HG03064 (cell line): ENCODE results near the gene PBLD.

Experiments
- ATAC-seq: cut with Tn5 transposase; IDR thresholded peaks from one replicate; pipeline ENCODE4 v1.9.1; 2021; ENCODE audit warnings: low read depth; ENCODE audit not compliant: unreplicated experiment

Gene PBLD

DNA sequence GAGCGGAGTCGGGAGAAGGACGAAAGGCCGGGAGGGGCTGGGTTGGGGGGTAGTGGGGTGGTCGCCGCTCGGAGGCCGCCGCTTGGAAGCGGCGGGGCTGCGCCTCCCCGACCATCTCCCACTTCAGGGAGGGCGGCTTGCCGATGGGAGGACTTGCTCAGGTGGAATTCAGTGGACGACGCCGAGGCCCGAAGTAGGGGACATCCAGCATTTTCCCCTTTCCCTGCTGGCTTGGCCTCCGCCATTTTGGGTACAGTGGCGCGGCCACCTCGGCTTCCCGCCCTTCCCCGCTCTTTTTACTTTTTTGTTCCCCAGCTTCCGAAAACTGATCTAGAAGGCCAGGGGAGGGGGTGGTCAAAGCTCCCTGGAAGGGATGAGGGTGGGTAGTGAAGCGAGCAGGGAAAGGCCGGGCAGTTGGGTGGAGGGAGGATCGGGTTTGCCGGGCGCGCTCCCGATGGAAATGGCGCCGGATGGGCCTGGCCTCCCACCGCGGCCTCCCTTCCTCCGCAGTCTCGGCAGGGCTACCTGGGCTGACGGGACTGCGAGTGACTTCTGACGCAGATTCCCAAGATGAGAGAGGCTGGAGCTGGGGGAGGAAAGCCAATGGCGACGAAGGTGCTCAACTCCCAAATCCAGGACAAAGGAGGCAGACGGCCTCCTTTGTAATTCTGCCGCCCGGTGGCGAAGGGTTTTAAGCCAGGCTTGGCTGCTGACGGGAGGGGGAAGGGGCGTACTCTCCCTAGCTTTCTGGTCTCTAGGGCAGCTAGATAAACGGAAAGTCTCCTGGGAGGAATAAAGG lies at the start of gene PBLD:
PBLD (minus strand) TSS at position 670 of the 799 bp plus-strand sequence. CDS start 26,084 bp downstream, outside the sequence.
- peak; percentile 18 for ATAC-seq

DNA sequence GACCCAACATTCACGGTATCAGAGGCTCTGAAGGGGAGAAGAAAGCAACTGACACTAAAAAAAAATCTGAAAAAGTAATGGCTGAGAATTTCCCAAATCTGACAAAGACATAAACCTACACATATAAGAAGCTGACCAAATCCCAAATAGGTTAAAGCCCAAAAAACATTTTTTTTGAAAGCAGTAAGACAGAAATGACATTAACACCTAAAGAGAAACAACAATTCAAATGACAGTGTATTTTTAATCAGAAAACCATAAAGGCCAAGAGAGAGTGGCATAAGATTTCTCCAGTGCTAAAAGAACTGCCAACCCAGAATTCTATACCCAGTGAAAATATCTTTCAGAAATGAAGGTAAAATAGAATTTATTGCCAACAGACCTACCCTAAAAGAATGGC lies 38.9 kb upstream of the PBLD start:
- no peak for ATAC-seq

DNA sequence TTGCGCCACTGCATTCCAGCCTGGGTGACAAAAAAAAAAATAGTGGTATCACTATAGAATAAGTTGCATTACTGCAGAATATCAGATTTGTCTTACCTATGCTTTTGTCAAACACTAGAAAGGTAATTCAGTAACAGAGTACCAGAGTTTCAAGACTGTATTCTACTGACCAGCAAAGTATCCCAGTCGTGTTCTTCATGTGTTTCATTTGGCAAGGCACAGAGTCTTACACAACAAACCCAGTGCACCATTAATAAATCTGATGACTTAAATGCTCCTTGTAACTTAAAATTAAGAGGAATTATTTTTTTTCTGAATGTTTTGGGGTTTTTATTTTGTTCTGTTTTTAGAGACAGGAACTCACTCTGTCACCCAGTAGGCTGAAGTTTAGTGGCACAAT lies 34.4 kb upstream of the PBLD start:
- ATAC-seq, result no peak

DNA sequence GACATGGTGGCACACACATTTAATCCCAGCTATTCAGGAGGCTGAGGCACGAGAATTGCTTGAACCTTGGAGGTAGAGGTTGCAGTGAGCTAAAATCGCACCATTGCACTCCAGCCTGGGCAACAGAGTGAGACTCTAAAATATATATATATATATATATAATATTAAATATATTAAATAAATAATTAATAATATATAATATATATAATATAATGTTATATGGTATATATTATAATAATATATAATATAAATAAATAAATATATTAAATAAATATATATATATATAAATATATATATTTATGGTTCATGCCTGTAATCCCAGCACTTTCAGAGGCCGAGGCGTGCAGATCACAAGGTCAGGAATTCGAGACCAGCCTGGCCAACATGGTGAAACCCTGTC lies 33.9 kb upstream of the PBLD start:
- ATAC-seq, result no peak

DNA sequence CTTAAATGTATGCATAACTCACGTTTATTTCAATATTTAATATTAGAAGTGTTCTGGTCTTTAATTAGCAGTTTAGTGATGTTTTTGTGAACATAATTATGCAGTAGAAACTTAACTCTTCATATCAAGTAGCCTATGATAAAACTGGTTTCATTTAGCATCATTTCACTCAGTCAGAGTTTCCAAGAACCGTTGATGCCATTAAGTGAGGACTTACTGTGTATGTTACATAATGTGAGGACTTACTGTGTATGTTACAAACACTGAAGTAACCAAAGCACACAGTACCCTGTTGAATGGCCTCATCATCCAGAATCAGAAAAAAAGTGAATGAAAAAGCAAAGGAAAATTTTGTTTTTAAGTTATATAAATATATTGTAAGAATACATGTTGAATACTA lies 32.9 kb upstream of the PBLD start:
- ATAC-seq, result no peak

DNA sequence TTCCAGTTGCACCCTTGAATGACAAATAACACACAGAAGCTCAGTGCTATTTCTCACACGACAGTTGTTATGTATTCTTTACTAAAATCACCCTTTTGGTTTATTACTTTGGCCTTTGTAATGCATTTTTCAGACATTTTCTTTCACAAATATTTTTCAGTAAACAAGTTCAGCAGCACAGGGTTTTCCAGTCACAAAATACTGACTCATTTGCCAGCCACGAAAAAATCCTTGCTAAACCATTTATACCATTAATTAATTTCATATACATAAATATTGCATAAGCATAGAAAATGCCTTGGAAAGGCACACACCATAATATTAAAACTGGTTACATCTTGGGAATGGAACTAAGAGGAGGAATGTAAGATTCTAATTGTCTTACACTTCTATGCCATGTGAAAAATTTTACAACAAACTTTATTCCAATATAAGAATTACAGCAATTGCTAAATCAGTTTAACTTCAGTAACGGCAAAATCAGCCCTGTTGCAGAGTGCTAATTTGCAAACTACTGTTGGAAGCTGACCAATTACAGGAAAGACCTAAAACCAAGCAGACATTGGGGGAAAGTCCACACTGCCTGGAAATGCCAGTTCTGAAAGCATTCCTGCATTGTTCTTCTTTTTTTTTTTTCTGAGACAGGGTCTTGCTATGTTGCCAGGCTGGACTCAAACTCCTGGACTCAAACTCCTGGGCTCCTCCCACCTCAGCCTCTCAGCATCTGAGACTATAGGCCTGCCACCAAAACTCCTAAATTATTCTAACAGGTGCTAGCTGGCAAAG lies 31.6 kb upstream of the PBLD start:
- ATAC-seq, result no peak

DNA sequence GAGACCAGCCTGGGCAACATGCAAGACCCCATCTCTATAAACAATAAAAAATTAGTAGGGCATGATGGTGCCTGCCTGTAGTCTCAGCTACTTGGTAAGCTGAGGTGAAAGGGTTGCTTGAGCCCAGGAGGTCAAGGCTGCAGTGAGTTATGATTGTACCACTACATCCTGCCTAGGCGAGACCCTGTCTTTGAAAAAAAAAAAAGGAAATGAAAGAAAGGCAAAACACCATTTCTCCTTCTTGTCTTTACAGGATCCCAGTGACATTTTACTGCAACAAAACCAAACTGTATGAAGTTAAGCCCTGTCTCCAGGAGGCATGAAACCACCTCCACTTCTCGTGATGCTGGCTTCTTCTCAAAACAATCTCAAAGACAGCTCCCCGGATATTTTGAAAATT lies 29.9 kb upstream of the PBLD start:
- ATAC-seq, result no peak

DNA sequence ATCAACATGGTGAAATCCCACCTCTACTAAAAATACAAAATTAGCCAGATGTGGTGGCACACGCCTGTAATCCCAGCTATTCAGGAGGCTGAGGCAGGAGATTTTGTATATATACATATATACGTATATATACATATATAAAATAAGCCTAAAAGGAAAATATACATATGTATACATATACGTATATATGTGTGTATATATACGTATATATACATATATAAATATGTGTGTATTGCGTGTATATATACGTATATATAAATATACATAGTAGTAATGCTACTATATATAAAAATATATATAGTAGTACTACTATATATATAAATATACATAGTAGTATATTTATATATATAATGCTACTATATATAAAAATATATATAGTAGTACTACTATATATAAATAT lies 26.5 kb upstream of the PBLD start:
- ATAC-seq, result no peak

DNA sequence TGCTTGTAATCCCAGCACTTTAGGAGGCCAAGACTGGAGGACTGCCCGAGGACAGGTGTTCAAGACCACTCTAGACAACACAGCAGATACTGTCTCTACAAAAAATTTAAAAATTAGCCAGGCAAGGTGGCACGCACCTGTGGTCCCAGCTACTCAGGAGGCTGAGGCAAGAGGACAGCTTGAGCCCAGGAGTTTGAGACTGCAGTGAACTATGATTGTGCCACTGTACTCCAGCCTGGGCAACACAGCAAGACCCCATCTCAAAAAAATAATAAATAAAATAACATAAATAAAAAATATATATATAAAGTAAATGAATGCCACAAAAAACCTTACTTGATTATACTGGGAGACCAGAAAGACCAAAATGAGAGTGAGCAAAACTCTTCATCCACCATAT lies 20.8 kb upstream of the PBLD start:
- no peak for ATAC-seq

DNA sequence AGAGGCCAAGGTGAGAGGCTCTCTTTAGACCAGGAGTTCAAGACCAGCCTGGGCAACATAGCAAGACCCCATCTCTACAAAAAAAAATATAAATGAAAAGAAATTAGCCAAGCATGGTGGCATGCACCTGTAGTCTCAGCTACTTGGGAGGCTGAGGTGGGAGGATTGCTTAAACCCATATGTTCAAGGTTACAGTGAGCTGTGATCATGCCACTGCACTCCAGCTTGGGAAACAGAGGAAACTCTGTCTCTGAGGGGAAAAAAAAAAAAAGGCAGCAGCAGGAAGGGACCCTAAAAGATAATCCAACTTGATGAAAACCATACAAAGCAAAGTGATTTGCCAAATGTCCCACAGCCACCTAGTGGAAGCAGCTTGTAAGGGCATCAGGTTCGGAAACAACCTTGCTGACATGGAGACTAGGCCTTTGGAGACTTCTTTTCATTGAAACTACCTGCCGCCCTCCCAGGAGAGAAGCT lies 15.6 kb upstream of the PBLD start:
- no peak for ATAC-seq

DNA sequence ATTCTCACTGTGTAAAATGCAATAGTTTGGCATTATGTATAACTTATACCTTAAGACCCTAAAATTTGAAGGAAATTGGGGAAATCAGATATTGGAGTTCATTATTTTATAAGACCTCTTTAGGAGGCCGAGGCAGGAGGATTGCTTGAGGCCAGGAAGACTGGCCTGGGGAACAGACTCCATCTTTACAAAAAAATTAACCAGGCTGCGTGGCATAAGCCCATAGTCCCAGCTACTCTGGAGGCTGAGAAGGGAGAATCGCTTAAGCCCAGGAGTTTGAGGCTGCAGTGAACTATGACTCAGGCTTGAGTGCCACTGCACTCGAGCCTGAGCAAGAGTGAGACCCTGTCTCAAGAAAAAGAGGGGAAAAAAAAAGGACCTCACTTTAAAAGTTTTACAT lies 14.0 kb upstream of the PBLD start:
- no peak for ATAC-seq

DNA sequence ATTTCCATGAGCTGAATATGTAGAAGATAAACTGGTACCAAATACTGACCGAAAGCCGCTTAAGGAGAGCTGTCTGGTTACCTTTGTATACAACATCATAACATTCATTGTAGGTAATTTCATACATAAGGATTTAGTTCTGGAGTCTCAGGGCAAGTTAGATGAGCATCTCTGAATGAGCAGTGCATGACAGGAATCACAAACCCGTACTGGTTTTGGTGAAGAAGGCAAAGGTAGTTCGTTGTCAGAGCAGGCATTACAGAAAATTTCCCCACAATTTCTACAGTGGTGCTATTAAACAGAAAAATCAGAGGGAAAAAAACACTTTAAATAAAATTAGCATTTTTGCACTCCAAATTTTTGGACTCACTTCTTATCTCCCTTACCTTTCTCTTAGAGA lies 12.9 kb upstream of the PBLD start:
- no peak for ATAC-seq

DNA sequence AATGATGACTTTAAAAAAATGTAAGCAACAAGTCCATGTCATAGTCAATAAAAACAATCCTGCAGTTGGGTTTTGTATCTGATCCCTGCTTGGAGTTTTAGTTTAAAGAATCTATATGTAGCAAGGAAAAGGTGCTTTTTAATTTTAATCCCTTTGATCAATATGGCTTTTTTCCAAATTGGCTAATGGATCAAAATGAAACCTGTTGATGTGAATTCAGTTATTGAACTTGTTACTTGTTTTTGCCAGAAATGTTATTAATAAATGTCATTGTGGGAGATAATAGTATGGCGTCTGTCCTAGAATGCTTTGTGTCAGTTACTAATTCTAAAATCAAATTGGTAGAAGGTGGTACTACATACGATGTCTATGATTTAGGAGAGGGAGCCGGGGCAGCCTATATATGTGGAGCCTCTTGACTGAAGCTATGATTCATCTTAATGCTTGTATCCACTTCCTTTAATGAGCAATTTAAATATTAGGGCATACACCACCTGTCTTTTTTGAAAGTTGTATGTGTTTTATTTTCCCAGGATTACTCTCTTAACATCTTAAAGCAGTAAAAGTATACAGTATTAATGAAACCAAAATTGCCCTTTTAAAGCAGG lies 10.3 kb upstream of the PBLD start:
- ATAC-seq, result no peak

DNA sequence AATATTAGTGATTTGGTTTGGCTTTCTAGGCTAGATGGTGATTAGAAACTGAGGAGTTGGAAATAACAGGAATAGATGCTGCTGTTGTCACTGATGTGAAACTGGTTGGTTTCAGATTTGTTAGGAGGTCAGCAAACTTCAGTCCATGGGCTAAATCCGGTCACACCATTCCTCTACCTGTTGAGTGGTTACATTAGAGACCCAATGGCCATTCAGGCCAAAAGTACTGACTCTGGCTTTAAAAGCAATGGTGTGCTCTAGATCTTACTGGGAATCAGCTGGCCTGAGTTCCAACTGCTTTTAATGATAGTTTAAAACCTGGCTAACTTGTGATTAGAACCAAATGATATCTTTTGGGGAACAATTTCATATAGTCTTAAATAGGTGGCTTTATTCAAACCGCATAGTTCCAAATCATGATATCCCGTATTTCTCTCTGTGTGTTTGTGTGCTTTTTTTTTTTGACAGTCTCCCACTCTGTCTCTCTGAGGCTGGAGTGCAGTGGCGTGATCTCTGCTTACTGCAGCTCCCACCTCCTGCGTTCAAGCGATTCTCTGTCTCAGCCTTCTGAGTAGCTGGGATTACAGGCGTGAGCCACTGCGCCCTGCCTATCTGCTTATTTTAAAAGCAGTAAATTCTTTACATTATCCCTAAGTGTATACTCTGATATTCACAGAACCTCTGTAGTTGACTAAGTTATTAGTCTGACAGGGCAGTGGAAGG lies 7.8 kb upstream of the PBLD start:
- ATAC-seq, result no peak

DNA sequence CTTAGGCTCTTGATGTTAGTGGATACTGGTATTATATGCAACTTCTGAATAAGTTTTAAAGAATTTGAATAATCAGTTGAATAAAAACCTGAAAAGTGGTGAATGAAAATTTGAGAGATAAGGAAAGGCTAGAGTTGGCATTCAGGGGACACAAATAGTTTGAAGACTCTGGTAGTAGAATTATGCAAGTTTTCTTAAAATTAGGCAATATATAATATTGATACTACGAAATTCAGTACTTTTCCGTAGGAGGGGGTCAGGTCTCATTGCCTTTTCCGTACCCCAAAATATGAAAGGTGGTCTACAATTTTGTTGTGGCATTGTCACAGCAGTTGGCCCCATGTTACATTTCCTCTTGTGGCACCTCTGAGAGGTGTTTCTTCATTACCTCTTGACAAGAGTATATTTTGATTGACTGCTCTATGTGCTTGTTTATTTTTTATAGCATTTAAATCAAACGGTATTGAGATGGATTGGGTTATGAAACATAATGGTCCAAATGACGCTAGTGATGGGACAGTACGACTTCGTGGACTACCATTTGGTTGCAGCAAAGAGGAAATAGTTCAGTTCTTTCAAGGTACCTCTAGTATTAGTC lies 4.1 kb upstream of the PBLD start:
- ATAC-seq, result no peak

DNA sequence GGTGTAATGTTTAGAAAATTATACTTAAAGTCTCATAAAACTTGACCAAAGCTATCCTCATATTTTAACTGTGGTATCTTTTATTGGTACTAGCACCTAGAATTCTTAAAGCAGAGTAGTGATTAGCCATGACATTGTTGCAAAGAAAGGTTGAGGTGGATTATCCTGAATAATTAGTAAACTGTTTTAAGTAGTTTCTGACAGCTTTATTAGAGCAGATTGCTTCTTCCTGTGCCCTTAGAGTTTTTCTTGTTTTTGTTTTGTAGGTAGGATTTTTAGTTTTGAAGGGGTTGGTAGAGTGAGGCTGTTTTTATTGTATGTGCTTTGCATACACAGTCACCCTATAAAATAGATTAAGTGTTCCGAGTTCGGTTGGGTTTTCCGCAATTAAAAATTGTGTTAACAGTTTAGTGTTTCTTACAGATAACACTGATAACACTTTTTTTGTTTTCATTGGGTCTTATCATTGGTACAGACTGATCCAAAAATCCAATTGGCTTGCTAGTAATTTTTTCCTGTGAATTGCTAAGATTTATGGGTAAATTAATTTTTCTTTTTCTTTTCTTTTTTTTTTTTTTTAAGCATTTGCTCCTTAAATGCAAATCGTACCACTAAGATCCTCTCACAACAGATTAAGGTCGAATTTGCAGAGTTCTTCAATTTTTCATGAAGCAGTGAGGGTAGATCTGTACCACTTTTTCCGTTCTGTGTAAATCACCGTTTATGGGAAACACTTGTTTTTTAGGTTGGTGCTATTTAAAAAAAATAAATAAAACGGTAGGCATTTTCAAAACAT lies 2.1 kb upstream of the PBLD start:
- ATAC-seq, result no peak

DNA sequence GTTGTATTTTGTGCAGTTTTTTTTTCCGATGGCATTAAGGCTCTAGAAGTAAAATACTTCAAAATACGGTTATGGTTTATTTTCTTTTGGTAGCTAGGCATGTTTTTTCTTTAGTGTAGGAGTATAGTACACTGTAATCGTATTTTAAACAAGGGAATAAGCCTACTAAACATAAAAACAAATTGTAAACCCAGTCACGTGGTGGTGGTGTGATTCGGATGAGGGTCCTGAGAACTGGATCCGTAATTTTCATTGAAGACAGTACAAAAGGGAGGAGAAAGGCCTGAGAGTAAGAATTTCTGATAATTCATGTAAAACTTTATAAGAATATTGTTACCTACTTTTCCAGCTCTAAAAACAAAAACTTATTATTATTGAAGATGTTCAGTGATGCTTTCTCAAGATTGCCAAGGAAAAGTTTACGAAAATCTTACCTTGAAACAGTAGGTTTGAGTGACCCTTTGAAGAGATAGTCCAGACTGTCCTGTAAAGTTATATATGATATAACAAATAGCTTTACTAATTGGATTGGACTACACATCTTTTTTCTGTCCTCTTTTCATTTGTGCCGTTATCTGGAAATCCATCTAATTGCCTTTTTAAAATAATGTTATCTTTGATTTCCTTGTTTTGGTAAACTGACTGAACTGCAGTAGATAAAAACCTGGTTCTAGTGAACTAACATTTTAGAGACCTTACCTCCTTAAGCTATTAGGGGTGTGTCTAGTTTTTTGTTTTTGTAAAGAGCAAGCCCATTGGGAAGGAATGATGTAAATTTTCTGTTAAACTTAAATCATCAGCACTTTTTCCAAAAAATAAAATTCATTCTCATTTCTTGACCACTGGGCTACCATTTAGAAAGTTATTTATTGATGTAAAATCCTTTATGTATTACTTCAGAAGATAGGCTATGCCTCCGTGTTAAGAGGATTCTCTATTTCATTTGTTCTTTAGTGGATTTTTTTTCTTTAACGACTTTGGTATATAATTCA lies 1.0 kb upstream of the PBLD start:
- ATAC-seq, result no peak

DNA sequence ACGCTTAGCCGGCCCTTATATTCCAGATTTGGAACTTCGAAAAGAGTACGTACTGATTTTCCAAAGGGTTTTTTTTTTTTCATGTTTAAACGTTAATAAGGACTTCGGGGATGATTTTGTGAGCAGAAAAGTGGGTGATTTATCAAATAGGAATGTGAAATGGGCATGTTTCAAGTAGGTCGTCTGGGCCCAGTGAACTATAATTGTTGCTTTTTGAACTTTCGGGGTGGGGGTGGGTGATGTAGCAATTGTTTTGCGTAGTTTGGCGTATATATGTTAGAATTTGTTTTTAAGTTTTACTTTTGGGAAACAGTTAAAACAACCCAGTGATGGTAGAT lies 299 bp upstream of the PBLD start:
- ATAC-seq, result no peak
